ENCODE measurements around the gene RFPL3.
"Not testable (repeated sequence)": the region's sequence is repeated elsewhere in the genome, so short reads cannot be mapped to it uniquely, and the experiment has no call there.

Gene RFPL3

GRCh38 chr22:32329202-32329645 lies 28.4 kb upstream of the RFPL3 start:
- DNase-seq (ENCODE audit: low read depth in 2 of 2), result no peak

GRCh38 chr22:32331236-32331917 lies 26.3 kb upstream of the RFPL3 start:
- DNase-seq (ENCODE audit: low read depth in 2 of 2), result no peak

GRCh38 chr22:32331918-32332725 lies 25.5 kb upstream of the RFPL3 start:
- no peak for DNase-seq (ENCODE audit: low read depth in 2 of 2)

- DNase-seq (ENCODE audit: low read depth in 2 of 2), result no peak
Measured at GRCh38 chr22:32333141-32333768, 24.4 kb upstream of the RFPL3 start.

GRCh38 chr22:32333769-32334659 lies 23.7 kb upstream of the RFPL3 start:
- DNase-seq (ENCODE audit: low read depth in 2 of 2), result no peak

GRCh38 chr22:32334660-32335365 lies 22.9 kb upstream of the RFPL3 start:
- DNase-seq (ENCODE audit: low read depth in 2 of 2), result no peak

GRCh38 chr22:32335471-32335870 lies 22.2 kb upstream of the RFPL3 start:
- no peak for DNase-seq (ENCODE audit: low read depth in 2 of 2)

GRCh38 chr22:32336121-32336603 lies 21.5 kb upstream of the RFPL3 start:
- DNase-seq (ENCODE audit: low read depth in 2 of 2), result no peak

- no peak for DNase-seq (ENCODE audit: low read depth in 2 of 2)
Measured at GRCh38 chr22:32336771-32337424, 20.8 kb upstream of the RFPL3 start.

- DNase-seq (ENCODE audit: low read depth in 2 of 2), result not testable (repeated sequence)
Measured at GRCh38 chr22:32337425-32337824, 20.2 kb upstream of the RFPL3 start.

GRCh38 chr22:32338757-32339156 lies 18.9 kb upstream of the RFPL3 start:
- DNase-seq (ENCODE audit: low read depth in 2 of 2), result no peak

GRCh38 chr22:32339190-32340012 lies 18.3 kb upstream of the RFPL3 start:
- DNase-seq (ENCODE audit: low read depth in 2 of 2), result no peak

- DNase-seq (ENCODE audit: low read depth in 2 of 2), result no peak
Measured at GRCh38 chr22:32340411-32340810, 17.3 kb upstream of the RFPL3 start.

- DNase-seq (ENCODE audit: low read depth in 2 of 2), result no peak
Measured at GRCh38 chr22:32341122-32341740, 16.4 kb upstream of the RFPL3 start.

- DNase-seq (ENCODE audit: low read depth in 2 of 2), result no peak
Measured at GRCh38 chr22:32342977-32343376, 14.7 kb upstream of the RFPL3 start.

GRCh38 chr22:32343941-32344340 lies 13.7 kb upstream of the RFPL3 start:
- no peak for DNase-seq (ENCODE audit: low read depth in 2 of 2)

- DNase-seq (ENCODE audit: low read depth in 2 of 2), result no peak
Measured at GRCh38 chr22:32348031-32348611, 9.5 kb upstream of the RFPL3 start.

- DNase-seq (ENCODE audit: low read depth in 2 of 2), result not testable (repeated sequence)
Measured at GRCh38 chr22:32351875-32352274, 5.8 kb upstream of the RFPL3 start.

- DNase-seq (ENCODE audit: low read depth in 2 of 2), result no peak
Measured at GRCh38 chr22:32352681-32353080, 5.0 kb upstream of the RFPL3 start.

Measured in fibroblast of skin of left biceps (primary cell).